Skeletal muscle tissue (tissue), 4 donors: Measurements from ENCODE around the gene RNF19B. TPM values are rescaled to one million over a fixed set of nuclear protein-coding genes. Genes with fewer than 3 reads are reported as not detected.

ENCODE experiments used
- H3K27ac ChIP-seq: one replicate; pipeline ENCODE4 v1.7.0; 2013; ENCODE audit warnings: mild to moderate bottlenecking, low read depth, low read length, inconsistent platforms
- H3K27me3 ChIP-seq, 3 donors: one replicate each; pipeline ENCODE4 v1.7.0; 2013; ENCODE audit warnings: low read length in 3 of 3; ENCODE audit not compliant: control insufficient read depth in 3 of 3, insufficient read depth in 3 of 3
- H3K36me3 ChIP-seq, 3 donors: one replicate each; pipeline ENCODE4 v1.7.0; 2013; ENCODE audit warnings: low read length in 3 of 3; ENCODE audit not compliant: control insufficient read depth in 3 of 3, insufficient read depth in 3 of 3
- H3K4me1 ChIP-seq, 3 donors: one replicate each; pipeline ENCODE4 v1.7.0; 2013; ENCODE audit warnings: low read length in 3 of 3, mild to moderate bottlenecking in 3 of 3; ENCODE audit not compliant: control insufficient read depth in 3 of 3, insufficient read depth in 3 of 3
- H3K4me3 ChIP-seq, 3 donors: one replicate each; pipeline ENCODE4 v1.7.0; 2013; ENCODE audit warnings: low read length in 3 of 3
- H3K9ac ChIP-seq, 3 donors: one replicate each; pipeline ENCODE4 v1.7.0; 2013; ENCODE audit warnings: low read length in 3 of 3, mild to moderate bottlenecking in 3 of 3, moderate library complexity in 2 of 3, low read depth in 1 of 3
- H3K9me3 ChIP-seq, 3 donors: one replicate each; pipeline ENCODE4 v1.7.0; 2013; ENCODE audit warnings: low read length in 3 of 3; ENCODE audit not compliant: control insufficient read depth in 3 of 3
- total RNA-seq: library from RNA; depleted of rRNA; stranded (reverse); fragments of >200 nt; gene quantifications from one replicate; pipeline ENCODE4 v1.2.3, GENCODE V29; 2014
- donor health status: Osteomylitis.

The RNF19B gene
- total RNA-seq, 1 donor from 2014 or later, result 5.7 TPM

DNA sequence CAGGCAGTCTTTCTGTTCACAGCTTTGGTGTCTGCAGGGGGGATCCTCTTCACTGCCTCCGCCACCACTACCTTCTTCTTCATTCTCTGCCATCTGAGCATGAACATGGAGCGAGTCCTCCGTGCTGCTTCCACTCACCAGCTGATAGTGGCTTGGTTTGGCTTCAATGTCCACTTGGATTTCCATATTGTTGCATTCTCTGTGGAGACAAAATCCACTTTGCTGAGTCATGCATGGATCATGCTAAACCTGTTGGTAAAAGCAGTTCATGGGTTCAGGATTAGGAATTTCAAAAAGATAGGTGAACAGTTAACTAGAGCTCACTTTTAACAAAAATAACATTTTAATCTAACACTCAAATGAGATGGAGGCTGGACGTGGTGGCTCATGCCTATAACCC is 27.5 kb downstream of the RNF19B start:
- Histone ChIP-seq H3K36me3 (peaks cover 12 to 35% (median 31%) of the 10 kb centered on the region in 3 donors), H3K27me3 (no peaks in the 10 kb centered on the region), H3K27ac (no peak overlapping the region), H3K9ac (no peak overlapping the region), H3K4me3 (no peak overlapping the region), H3K9me3 (no peaks in the 10 kb centered on the region), H3K4me1 (peaks cover 0 to 12% (median 4%) of the 10 kb centered on the region in 3 donors)

DNA sequence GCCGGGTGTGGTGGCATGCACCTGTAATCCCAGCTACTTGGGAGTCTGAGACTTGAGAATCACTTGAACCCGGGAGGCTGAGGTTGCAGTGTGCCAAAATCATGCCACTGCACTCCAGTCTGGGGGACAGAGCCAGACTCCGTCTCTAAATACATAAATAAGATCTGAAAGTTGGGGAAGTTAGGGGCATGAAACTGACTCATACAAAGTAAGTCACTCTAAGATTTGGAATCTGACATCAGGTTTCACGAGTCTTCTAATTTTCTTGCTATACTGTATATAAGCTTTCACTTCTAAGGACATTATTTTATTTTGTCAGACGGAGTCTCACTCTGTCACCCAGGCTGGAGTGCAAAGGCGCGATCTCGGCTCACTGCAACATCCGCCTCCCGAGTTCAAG is 30.1 kb downstream of the RNF19B start:
- H3K4me3 ChIP-seq, result no peak overlapping the region
- no peak overlapping the region for H3K27ac ChIP-seq
- peaks cover 0 to 3% (median 0%) of the 10 kb centered on the region in 3 donors for H3K4me1 ChIP-seq
- H3K27me3 ChIP-seq, result no peaks in the 10 kb centered on the region
- no peaks in the 10 kb centered on the region for H3K9me3 ChIP-seq
- peaks cover 12 to 22% (median 21%) of the 10 kb centered on the region in 3 donors for H3K36me3 ChIP-seq
- H3K9ac ChIP-seq, result no peak overlapping the region

DNA sequence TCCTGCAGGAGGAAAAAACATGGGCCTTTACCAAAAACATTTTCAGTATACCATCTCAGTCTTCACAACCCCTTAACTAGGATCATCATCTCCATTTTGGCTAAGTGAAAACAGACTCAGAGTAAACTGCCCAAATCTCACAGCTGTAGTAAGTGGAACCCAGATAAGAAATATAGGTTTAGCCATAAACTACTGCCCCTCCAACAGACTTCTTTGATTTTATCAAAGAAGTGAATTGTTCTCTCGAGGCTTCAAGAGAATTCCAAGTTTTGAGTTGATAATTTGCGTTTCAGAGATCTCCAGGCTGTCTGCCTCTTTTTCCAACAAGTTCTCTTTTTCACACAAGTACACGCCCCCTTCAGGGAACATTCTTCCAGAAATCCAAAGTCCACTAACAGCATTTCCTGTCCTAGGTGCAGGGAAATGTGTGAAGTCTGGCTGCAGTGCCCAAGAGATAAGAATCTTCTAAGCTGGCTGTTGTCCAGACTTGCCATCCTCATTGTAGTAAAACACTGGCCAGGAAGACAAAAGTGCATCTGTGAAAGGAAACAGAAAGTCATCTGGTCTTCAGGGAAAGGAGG is 30.8 kb downstream of the RNF19B start:
- Histone ChIP-seq H3K27ac (peak overlapping the region; percentile 45), H3K4me1 (no peaks in the 10 kb centered on the region), H3K27me3 (no peaks in the 10 kb centered on the region), H3K9ac (no peak overlapping the region), H3K36me3 (peaks cover 12 to 20% (median 20%) of the 10 kb centered on the region in 3 donors), H3K9me3 (no peaks in the 10 kb centered on the region), H3K4me3 (no peak overlapping the region)

DNA sequence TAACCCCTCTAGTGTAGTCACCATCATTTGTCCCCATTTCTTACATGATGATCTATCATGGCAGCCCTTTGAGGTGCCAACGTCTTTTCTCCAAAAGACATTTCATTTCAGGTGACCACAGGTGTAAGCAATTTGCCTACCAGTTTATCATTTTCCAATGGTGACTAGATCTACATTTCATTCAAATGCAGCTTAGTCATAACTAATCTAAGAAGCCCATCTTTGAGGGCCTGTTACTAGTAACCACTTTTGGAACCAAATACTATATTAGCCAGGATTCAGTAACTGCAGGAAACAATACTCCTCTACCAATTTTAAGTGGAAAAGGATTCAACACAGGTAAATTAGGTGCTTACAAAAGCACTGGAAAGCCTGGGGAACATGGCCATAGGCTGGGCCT is 32.8 kb downstream of the RNF19B start:
- H3K9ac ChIP-seq, result no peak overlapping the region
- H3K4me3 ChIP-seq, result no peak overlapping the region
- H3K9me3 ChIP-seq, result no peaks in the 10 kb centered on the region
- no peak overlapping the region for H3K27ac ChIP-seq
- peaks cover 3 to 10% (median 8%) of the 10 kb centered on the region in 3 donors for H3K36me3 ChIP-seq
- H3K4me1 ChIP-seq, result no peaks in the 10 kb centered on the region
- no peaks in the 10 kb centered on the region for H3K27me3 ChIP-seq

DNA sequence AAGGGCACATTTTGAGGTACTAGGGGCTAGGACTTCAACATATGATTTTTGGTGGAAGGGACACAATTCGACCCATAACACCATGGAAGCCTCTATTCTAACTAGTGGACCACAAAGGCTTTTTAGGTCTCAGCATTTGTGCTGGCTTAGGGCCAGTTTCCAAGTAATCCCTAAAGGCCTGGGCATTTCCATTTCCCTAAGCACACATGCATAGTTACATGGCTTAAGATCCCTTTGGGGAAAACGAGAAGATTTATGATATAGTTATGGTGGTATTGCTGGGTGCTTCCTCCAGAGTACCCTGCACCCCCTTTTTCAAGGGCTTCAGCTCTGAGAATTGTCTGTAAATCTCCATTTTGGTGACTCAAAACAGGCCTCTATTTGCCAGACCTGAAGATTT is 35.2 kb downstream of the RNF19B start:
- H3K4me3 ChIP-seq, result no peak overlapping the region
- H3K4me1 ChIP-seq, result peaks cover 0 to 4% (median 2%) of the 10 kb centered on the region in 3 donors
- no peak overlapping the region for H3K9ac ChIP-seq
- H3K36me3 ChIP-seq, result no peaks in the 10 kb centered on the region
- no peaks in the 10 kb centered on the region for H3K9me3 ChIP-seq
- no peak overlapping the region for H3K27ac ChIP-seq
- H3K27me3 ChIP-seq, result peaks cover 6 to 14% (median 8%) of the 10 kb centered on the region in 3 donors

DNA sequence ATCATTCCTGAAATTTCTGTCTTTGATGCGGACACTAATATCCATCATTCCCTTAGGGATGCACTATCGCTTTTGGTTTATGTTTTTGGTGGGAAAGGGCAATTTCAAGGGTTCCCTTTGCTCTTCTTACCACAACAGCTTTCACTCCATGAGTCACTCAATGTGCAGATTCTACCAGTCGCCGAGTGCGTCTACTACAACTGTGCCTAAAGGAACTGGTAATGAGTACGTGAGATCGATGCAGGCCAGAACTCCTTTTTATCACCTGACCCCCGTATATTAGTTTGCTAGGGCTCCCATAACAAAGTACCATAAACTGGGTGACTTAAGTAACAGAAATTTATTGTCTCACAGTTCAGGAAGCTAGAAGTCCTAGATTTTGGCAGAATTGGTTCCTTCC is 35.9 kb downstream of the RNF19B start:
- H3K36me3 ChIP-seq, result no peaks in the 10 kb centered on the region
- no peak overlapping the region for H3K9ac ChIP-seq
- H3K9me3 ChIP-seq, result no peaks in the 10 kb centered on the region
- peaks cover 0 to 4% (median 2%) of the 10 kb centered on the region in 3 donors for H3K4me1 ChIP-seq
- H3K27ac ChIP-seq, result no peak overlapping the region
- H3K27me3 ChIP-seq, result peaks cover 8 to 18% (median 10%) of the 10 kb centered on the region in 3 donors
- H3K4me3 ChIP-seq, result no peak overlapping the region

DNA sequence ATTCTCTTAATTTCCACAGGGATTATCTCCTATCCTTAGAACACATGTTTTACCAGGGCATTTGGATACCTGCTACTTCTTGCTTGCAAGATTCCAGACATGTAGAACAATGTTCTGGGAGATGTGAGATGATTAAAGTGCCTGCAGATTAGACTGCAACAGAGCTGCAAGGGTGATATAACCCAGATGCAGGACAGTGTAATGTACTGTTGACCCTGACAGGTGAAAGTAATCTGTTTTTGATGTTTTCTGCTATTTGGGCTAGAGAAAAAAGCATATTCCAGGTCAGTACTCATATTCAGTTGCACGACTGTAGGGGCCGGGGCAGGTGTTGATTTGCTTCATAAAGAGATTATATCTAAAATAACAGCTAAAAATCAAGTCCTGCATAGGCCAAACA is 36.3 kb downstream of the RNF19B start:
- H3K9me3 ChIP-seq, result no peaks in the 10 kb centered on the region
- H3K36me3 ChIP-seq, result no peaks in the 10 kb centered on the region
- H3K4me1 ChIP-seq, result peaks cover 0 to 4% (median 2%) of the 10 kb centered on the region in 3 donors
- H3K27ac ChIP-seq, result no peak overlapping the region
- peaks cover 8 to 18% (median 10%) of the 10 kb centered on the region in 3 donors for H3K27me3 ChIP-seq
- no peak overlapping the region for H3K4me3 ChIP-seq
- H3K9ac ChIP-seq, result no peak overlapping the region

DNA sequence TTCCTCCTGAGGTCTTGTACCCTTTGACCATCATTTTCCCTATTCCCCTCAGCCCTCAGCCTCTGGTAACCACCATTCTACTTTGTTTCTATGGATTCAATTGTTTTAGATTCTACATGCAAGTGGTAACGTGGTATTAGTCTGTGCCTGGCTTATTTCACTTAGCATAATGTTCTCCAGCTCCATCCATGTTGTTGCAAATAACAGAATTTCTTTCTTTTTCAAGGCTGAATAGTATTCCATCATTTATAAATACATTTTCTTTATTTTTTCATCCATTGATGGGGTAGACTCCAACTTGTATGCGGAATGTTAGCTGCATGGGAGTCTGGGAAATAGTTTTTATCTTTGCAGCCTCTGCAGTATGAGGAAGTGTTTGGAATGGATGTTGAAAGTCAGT is 37.2 kb downstream of the RNF19B start:
- Histone ChIP-seq H3K27me3 (peaks cover 8 to 18% (median 10%) of the 10 kb centered on the region in 3 donors), H3K27ac (no peak overlapping the region), H3K36me3 (no peaks in the 10 kb centered on the region), H3K4me3 (no peak overlapping the region), H3K9ac (no peak overlapping the region), H3K9me3 (no peaks in the 10 kb centered on the region), H3K4me1 (peaks cover 0 to 4% (median 2%) of the 10 kb centered on the region in 3 donors)

DNA sequence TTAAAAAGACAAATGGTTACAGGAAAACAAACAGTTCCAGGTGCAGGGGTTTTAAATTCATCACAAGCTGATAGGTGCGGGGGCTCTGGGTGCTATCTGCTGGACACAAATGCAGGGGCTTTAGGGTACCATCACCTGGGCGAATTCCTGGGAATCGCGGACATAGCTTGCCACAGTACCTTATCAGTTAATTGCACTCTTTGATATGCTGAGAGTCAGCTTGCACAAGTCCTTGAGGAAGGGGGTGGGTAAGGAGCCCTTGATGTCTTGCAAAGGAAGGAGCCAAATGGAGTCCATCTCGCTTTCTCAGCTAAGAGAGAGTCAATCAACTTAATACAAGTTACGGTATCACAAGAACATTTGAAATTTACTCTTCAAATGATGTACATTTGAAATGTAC is 38.0 kb downstream of the RNF19B start:
- Histone ChIP-seq H3K36me3 (no peaks in the 10 kb centered on the region), H3K27ac (no peak overlapping the region), H3K9ac (no peak overlapping the region), H3K9me3 (no peaks in the 10 kb centered on the region), H3K27me3 (peaks cover 8 to 18% (median 10%) of the 10 kb centered on the region in 3 donors), H3K4me1 (peaks cover 0 to 4% (median 2%) of the 10 kb centered on the region in 3 donors), H3K4me3 (no peak overlapping the region)

DNA sequence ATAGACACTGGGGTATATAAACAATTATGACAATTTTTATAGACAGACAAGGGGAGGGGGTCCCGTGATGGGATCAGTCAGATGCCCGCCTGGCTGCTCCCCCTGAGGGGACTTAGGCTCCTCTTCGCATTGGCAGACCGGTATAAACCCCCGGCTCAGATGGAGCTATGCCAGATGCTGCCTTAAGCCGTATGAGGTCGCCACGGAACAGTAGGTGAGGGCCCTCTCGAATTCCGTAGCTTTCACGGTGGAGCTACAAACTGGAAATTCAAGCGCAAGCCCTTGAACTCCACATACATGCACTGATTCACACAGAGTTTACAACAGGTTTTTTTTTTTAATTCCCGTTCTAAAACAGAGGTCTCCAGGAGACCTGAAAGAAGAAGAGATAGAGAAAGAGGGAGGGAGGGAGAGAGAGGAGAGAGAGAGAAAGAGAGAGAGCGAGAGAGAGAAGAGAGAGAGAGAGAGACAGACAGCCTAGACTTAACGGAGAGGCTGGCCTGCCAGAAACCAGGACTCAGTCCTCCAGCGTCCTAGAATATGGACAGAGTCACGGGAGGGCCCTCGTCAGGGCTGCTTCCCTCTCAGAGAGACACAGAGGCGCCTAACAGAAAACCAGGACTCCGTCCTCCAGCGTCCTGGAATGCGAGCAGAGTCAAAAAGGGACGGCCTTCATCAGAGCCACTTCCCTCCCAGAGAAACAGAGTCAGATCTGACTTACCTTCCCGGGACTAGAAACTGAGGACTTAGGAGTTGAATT is 39.0 kb downstream of the RNF19B start:
- H3K4me3 ChIP-seq, result no peak overlapping the region
- H3K4me1 ChIP-seq, result peaks cover 8 to 13% (median 10%) of the 10 kb centered on the region in 3 donors
- no peaks in the 10 kb centered on the region for H3K9me3 ChIP-seq
- no peaks in the 10 kb centered on the region for H3K36me3 ChIP-seq
- H3K27ac ChIP-seq, result no peak overlapping the region
- H3K27me3 ChIP-seq, result peaks cover 8 to 18% (median 10%) of the 10 kb centered on the region in 3 donors
- no peak overlapping the region for H3K9ac ChIP-seq
